K562 (cell line): Measurements from ENCODE around the gene MRM2. TPM values are rescaled to one million over a fixed set of nuclear protein-coding genes. Genes with fewer than 3 reads are reported as not detected.

Experiments
- ATAC-seq: fragments of 200-7000 bp; cut with Tn5 transposase; 3 replicates; pipeline ENCODE4 v1.9.1; 2020; ENCODE audit warnings: moderate library complexity
- BruUV-seq: library from RNA; stranded (reverse); fragments of 400-500 nt; replicated peaks from 2 replicates; lab custom pipeline; 2021; lab: Mats Ljungman, UMichigan
- CTCF ChIA-PET: fragments of 300-600 bp; formaldehyde crosslinking; extraction: SDS; loops from one replicate; lab custom pipeline; 2021; ENCODE audit warnings: low intra/inter-chr PET ratio; lab: Yijun Ruan, JAX
- POLR2A ChIA-PET: fragments of 300-600, 350-650 bp; sonication (Branson Sonifier 250); formaldehyde crosslinking; extraction: SDS; loops from one replicate; lab custom pipeline; 2021; ENCODE audit warnings: antibody characterized with exemption, inconsistent platforms; lab: Yijun Ruan, JAX
- DNase-seq, 4 experiments: peaks; one replicate each; pipeline versions ENCODE4 v3.0.0 to v3.0.0-alpha.2; 2011 to 2018; ENCODE audit warnings: low spot score in 3 of 4, mixed read lengths in 3 of 4; ENCODE audit errors: extremely low read depth in 1 of 4
- FAIRE-seq: peaks from 2 replicates; lab custom pipeline; 2011; peaks lifted over from hg19 to GRCh38; lab: Jason Lieb, UNC
- H2AFZ ChIP-seq: 2 replicates; pipeline ENCODE4 v1.6.0; 2011; ENCODE audit warnings: low read depth, low read length, control low read depth, inconsistent platforms
- H3K27ac ChIP-seq: fragments of 200-600 bp; 3 replicates; pipeline ENCODE4 v1.8.0; 2011; ENCODE audit warnings: low read depth, mild to moderate bottlenecking, control low read depth, inconsistent platforms, low read length, moderate library complexity, mixed read lengths; ENCODE audit errors: extremely low read depth
- H3K27me3 ChIP-seq, 2 experiments: fragments of 300-600 bp in 1 of 2; 2 replicates in 1 of 2; 3 replicates in 1 of 2; pipeline versions ENCODE4 v1.6.0 to v1.8.0; 2011; ENCODE audit warnings: inconsistent platforms in 2 of 2, low read length in 2 of 2, mild to moderate bottlenecking in 1 of 2, mixed read lengths in 1 of 2, moderate library complexity in 1 of 2; ENCODE audit not compliant: control insufficient read depth in 2 of 2, insufficient read depth in 2 of 2
- H3K36me3 ChIP-seq: fragments of 300-600 bp; 3 replicates; pipeline ENCODE4 v1.8.0; 2011; ENCODE audit warnings: mild to moderate bottlenecking, low read length, inconsistent platforms; ENCODE audit not compliant: control insufficient read depth, insufficient read depth
- H3K4me1 ChIP-seq, 2 experiments: fragments of 200-600 bp in 1 of 2; replicated peaks in 1 of 2; 2 replicates in 1 of 2; 3 replicates in 1 of 2; pipeline versions ENCODE4 v1.5.1 to v1.8.0; 2011; ENCODE audit warnings: inconsistent platforms in 2 of 2, low read length in 2 of 2, mild to moderate bottlenecking in 1 of 2, mixed read lengths in 1 of 2, moderate library complexity in 1 of 2; ENCODE audit not compliant: control insufficient read depth in 2 of 2, insufficient read depth in 2 of 2
- H3K4me2 ChIP-seq: 2 replicates; pipeline ENCODE4 v1.6.1; 2011; ENCODE audit warnings: low read length, control low read depth, inconsistent platforms, mixed read lengths; ENCODE audit not compliant: insufficient read depth
- H3K4me3 ChIP-seq: fragments of 200-600 bp; sonication (generic), shearing (Covaris generic); 2 replicates; pipeline ENCODE4 v1.5.1; 2016; ENCODE audit warnings: control low read depth, inconsistent platforms
- H3K79me2 ChIP-seq: fragments of 200-600 bp; 3 replicates; pipeline ENCODE4 v1.8.0; 2011; ENCODE audit warnings: low read length, inconsistent platforms; ENCODE audit not compliant: control insufficient read depth, insufficient read depth
- H3K9ac ChIP-seq, 2 experiments: 2 replicates each; pipeline versions ENCODE4 v1.6.0 to v1.6.1; 2011; ENCODE audit warnings: low read depth in 2 of 2, low read length in 2 of 2, control low read depth in 1 of 2, inconsistent platforms in 1 of 2, mild to moderate bottlenecking in 1 of 2, mixed read lengths in 1 of 2; ENCODE audit not compliant: insufficient read depth in 1 of 2
- H3K9me1 ChIP-seq: one replicate; pipeline ENCODE4 v1.6.0; 2011; ENCODE audit warnings: inconsistent platforms, mild to moderate bottlenecking, low read length, moderate library complexity; ENCODE audit not compliant: control insufficient read depth, insufficient read depth
- H3K9me3 ChIP-seq: replicated peaks from 2 replicates; pipeline ENCODE4 v1.5.1; 2011; ENCODE audit warnings: low read depth, low read length, inconsistent platforms; ENCODE audit not compliant: control insufficient read depth, insufficient read depth
- H4K20me1 ChIP-seq: replicated peaks from 2 replicates; pipeline ENCODE4 v1.6.1; 2011; ENCODE audit warnings: low read length, inconsistent platforms, mixed read lengths; ENCODE audit not compliant: control insufficient read depth, insufficient read depth
- BCL6 ChIP-seq: fragments of 250-450 bp; sonication (Bioruptor Pico); IDR thresholded peaks from 2 replicates; pipeline ENCODE4 v1.4.0; 2020
- ERF ChIP-seq: fragments of 450-650 bp; formaldehyde crosslinking; IDR thresholded peaks from 2 replicates; pipeline ENCODE4 v1.4.0; 2020; ENCODE audit warnings: mild to moderate bottlenecking, mixed read lengths
- POLR2G ChIP-seq: fragments of 200-400 bp; formaldehyde crosslinking; IDR thresholded peaks from 2 replicates; pipeline ENCODE4 v1.6.1; 2017; ENCODE audit warnings: low read depth, mild to moderate bottlenecking, antibody characterized with exemption, low read length, moderate library complexity
- SIRT6 ChIP-seq: IDR thresholded peaks from one replicate; pipeline ENCODE4 v1.6.1; 2012; ENCODE audit warnings: low read depth, mild to moderate bottlenecking, control low read depth, inconsistent platforms, low read length, moderate library complexity
- ZBTB33 ChIP-seq: sonication (generic); formaldehyde crosslinking; IDR thresholded peaks from 2 replicates; pipeline ENCODE4 v1.8.1; 2023; ENCODE audit warnings: mild to moderate bottlenecking, missing genetic modification reagents
- WGBS: fragments of 100-300 bp; shearing (Covaris generic); methylation state at CpG from one replicate; pipeline ENCODE4 v1.1.6; 2016; ENCODE audit warnings: low coverage, mixed read lengths; ENCODE audit not compliant: insufficient coverage; ENCODE audit errors: missing lambda C conversion rate; 5-methylcytosine and 5-hydroxymethylcytosine counted together
- in situ Hi-C: fragments of 300-500 bp; cut with MboI; formaldehyde crosslinking; loops from 4 replicates; pipeline ENCODE4 v1.15.0; 2018; ENCODE audit warnings: inconsistent platforms, mixed read lengths
- intact Hi-C: fragments of 100-400 bp; cut with micrococcal nuclease; formaldehyde crosslinking; loops from 2 replicates; pipeline ENCODE4 v1.14.2; 2022
- polyA plus RNA-seq, 8 experiments: library from polyadenylated mRNA; depleted of rRNA in 4 of 8; stranded (reverse) in 5 of 8; unstranded in 3 of 8; fragments of >200 nt; fragmentation: Nextera tagmentation in 2 of 8; fragmentation: Illumina TruSeq in 1 of 8; extraction: Ambion mirVana in 2 of 8; extraction: Trizol in 1 of 8; gene quantifications; 2 replicates each; pipeline versions ENCODE4 v1.2.1 to v1.2.3, GENCODE V29; 2011 to 2014; ENCODE audit warnings: inconsistent platforms in 1 of 8, missing spikeins in 1 of 8
- total RNA-seq, 7 experiments: library from RNA; depleted of rRNA in 6 of 7; stranded (reverse); fragments of >200 nt in 6 of 7; fragmentation: Illumina TruSeq in 2 of 7; extraction: Trizol in 2 of 7; gene quantifications; 2 replicates each; pipeline versions ENCODE4 v1.2.1 to v1.2.3, GENCODE V29; 2011 to 2021; ENCODE audit warnings: low replicate concordance in 1 of 7

The MRM2 gene
- total and polyA plus RNA-seq, 9 of the 15 experiments (the other 6 are each of a cell fraction or from before 2014, with no cell fraction given) = 32.4 to 116 (median 50.5) TPM

DNA sequence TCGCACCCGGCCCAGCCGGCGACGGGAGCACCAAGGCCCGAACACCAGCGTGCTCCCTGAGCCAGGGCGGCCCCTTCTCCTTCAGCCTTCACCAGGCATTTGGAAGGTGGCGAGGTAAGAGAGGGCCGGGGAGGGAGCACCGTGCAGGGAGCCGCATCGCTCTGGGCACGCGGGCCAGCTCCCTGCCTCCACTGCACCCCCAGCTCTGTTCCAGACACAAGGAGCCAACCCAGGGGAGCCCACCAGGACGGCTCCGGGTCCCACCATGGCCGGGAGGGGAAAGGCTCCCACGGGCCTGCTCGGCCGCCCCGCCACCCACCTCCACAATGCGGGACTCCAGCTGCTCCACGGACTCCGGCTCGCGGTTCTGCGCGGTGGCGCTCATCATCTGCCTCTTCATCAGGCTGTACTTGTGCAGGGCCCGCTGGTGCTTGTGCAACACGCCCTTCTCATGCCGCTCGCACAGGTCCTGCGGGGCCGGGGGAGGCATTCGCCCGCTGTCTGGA lies 15.1 kb upstream of the MRM2 start:
- FAIRE-seq = no peak
- peaks cover 0 to 25% of the 10 kb centered on the region in 2 experiments; a peak in 1 of 5 replicates for H3K4me1 ChIP-seq
- intact Hi-C loops (no loop called here), in situ Hi-C loops (no loop called here)
- no peaks in the 10 kb centered on the region for H3K9me3 ChIP-seq
- peaks cover 2% of the 10 kb centered on the region for H3K9me1 ChIP-seq
- peaks cover 59% of the 10 kb centered on the region; the same call in 2 of the 3 replicates for H3K36me3 ChIP-seq
- H3K4me2 ChIP-seq = no peak overlapping the region
- no peak overlapping the region for H2AFZ ChIP-seq
- H3K9ac ChIP-seq = no peak overlapping the region
- no peak overlapping the region for H3K4me3 ChIP-seq
- BruUV-seq = no TSS peak
- no peaks in the 10 kb centered on the region for H4K20me1 ChIP-seq
- TF ChIP-seq POLR2G (0 out of 2 replicates have a peak, but pooled peaks have one; percentile 16), SIRT6 (no peak), BCL6 (CRISPR knock-in tag) (no peak), ZBTB33 (CRISPR knock-in tag) (peak; percentile 59; the same call in 1 of the 2 replicates), ERF (CRISPR knock-in tag) (no peak)
- ATAC-seq = no peak
- 95% methylated on average over 21 of the region's 38 CpGs for WGBS
- CTCF ChIA-PET = no interaction called here
- POLR2A ChIA-PET = interaction anchor here (0.6 kb wide), 1 partner anchor 442 kb away, joined by 3 read pairs; no protein-coding TSS in a partner anchor
- H3K27ac ChIP-seq = no peak overlapping the region
- H3K27me3 ChIP-seq = no peaks in the 10 kb centered on the region
- no peaks in the 10 kb centered on the region for H3K79me2 ChIP-seq
- DNase-seq = no peak
